Measurements from ENCODE around the gene JCAD.

JCAD gene

GRCh38 chr10:30017966-30018365 is 41.4 kb downstream of the JCAD start:
- Histone ChIP-seq H4K20me1 (ENCODE audit: insufficient read depth, low read length, poor library complexity, severe bottlenecking) (no peaks in the 10 kb centered on the region), H3K27me3 (ENCODE audit: insufficient read depth, low read length, poor library complexity, severe bottlenecking) (no peaks in the 10 kb centered on the region), H3K4me1 (ENCODE audit: insufficient read depth, low read length, poor library complexity, severe bottlenecking) (no peaks in the 10 kb centered on the region), H3K79me2 (ENCODE audit: insufficient read depth, low read length) (no peaks in the 10 kb centered on the region), H2AFZ (ENCODE audit: low read length) (no peak overlapping the region), H3K36me3 (ENCODE audit: insufficient read depth, low read length) (no peaks in the 10 kb centered on the region), H3K4me3 (ENCODE audit: low read length, poor library complexity, severe bottlenecking) (no peak overlapping the region), H3K9me2 (replicated peaks; ENCODE audit: low read depth, low read length) (no peaks in the 10 kb centered on the region), H3K4me2 (ENCODE audit: low read depth, low read length, poor library complexity, severe bottlenecking) (no peak overlapping the region), H3K9me3 (ENCODE audit: insufficient read depth, low read depth, low read length) (no peaks in the 10 kb centered on the region), H3F3A (ENCODE audit: low read depth) (no peaks in the 10 kb centered on the region), H3K9ac (ENCODE audit: low read depth, low read length, poor library complexity, severe bottlenecking) (no peak overlapping the region)
- no peak for TF ChIP-seq CTCF (conservative IDR thresholded peaks at IDR 0.05; ENCODE audit: low read length)
- no peak for TF ChIP-seq EZH2phosphoT487 (IDR thresholded peaks at IDR 0.05; ENCODE audit: borderline replicate concordance)

DNA sequence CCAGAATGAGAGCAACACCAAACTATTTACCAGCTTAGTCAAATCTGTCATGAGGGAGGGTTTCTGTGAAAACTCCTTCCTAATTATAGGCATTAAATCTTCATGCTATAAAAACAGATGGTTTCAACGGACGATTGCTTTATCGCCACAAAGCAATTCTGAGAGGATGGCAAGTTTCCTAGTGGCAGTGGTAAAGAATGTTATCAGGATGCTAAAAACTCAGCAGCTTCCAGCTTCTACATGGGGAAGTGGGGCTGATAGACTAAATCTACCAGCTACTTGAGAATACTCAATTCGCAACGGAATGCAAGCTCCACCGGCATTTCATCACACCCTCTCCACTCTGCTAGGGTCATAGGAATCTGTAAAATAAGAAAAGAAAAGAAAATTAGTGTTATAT is 41.8 kb downstream of the JCAD start:
- no peaks in the 10 kb centered on the region for H3K4me1 ChIP-seq (ENCODE audit: insufficient read depth, low read length, poor library complexity, severe bottlenecking)
- H3K79me2 ChIP-seq (ENCODE audit: insufficient read depth, low read length) = no peaks in the 10 kb centered on the region
- no peak for TF ChIP-seq CTCF (conservative IDR thresholded peaks at IDR 0.05; ENCODE audit: low read length)
- no peak for TF ChIP-seq EZH2phosphoT487 (IDR thresholded peaks at IDR 0.05; ENCODE audit: borderline replicate concordance)
- no peaks in the 10 kb centered on the region for H3K9me3 ChIP-seq (ENCODE audit: insufficient read depth, low read depth, low read length)
- no peak overlapping the region for H3K4me2 ChIP-seq (ENCODE audit: low read depth, low read length, poor library complexity, severe bottlenecking)
- H4K20me1 ChIP-seq (ENCODE audit: insufficient read depth, low read length, poor library complexity, severe bottlenecking) = no peaks in the 10 kb centered on the region
- no peak overlapping the region for H2AFZ ChIP-seq (ENCODE audit: low read length)
- no peak overlapping the region for H3K4me3 ChIP-seq (ENCODE audit: low read length, poor library complexity, severe bottlenecking)
- no peaks in the 10 kb centered on the region for H3F3A ChIP-seq (ENCODE audit: low read depth)
- H3K36me3 ChIP-seq (ENCODE audit: insufficient read depth, low read length) = no peaks in the 10 kb centered on the region
- no peaks in the 10 kb centered on the region for H3K9me2 ChIP-seq (replicated peaks; ENCODE audit: low read depth, low read length)
- no peak overlapping the region for H3K9ac ChIP-seq (ENCODE audit: low read depth, low read length, poor library complexity, severe bottlenecking)
- no peaks in the 10 kb centered on the region for H3K27me3 ChIP-seq (ENCODE audit: insufficient read depth, low read length, poor library complexity, severe bottlenecking)

DNA sequence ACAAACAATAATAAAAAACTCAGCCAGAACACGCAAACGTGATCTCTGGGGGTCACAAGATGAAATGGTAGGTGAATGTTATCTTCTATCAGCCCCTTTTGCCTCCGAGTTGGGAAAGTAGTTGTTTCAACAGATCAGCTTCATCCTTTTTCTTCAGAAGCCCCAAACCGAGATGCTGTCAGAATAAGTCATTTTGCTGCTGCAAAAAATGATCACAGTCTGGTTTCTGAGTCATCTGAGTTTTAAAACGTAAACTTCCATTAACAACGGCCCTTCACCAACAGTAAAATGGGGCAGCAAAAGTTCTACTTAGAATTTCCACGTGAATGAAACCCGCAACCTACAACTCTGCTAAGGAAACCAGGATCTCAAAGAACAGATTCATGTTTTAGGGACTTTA is 44.9 kb downstream of the JCAD start:
- no peaks in the 10 kb centered on the region for H3K36me3 ChIP-seq (ENCODE audit: insufficient read depth, low read length)

More for the DNA sequence above, 44.9 kb downstream of the JCAD start:
- Histone ChIP-seq H3K4me1 (ENCODE audit: insufficient read depth, low read length, poor library complexity, severe bottlenecking) (no peaks in the 10 kb centered on the region), H3K79me2 (ENCODE audit: insufficient read depth, low read length) (no peaks in the 10 kb centered on the region), H3K4me2 (ENCODE audit: low read depth, low read length, poor library complexity, severe bottlenecking) (no peak overlapping the region), H2AFZ (ENCODE audit: low read length) (no peak overlapping the region), H3K9me3 (ENCODE audit: insufficient read depth, low read depth, low read length) (no peaks in the 10 kb centered on the region), H3K27me3 (ENCODE audit: insufficient read depth, low read length, poor library complexity, severe bottlenecking) (no peaks in the 10 kb centered on the region), H3K9me2 (replicated peaks; ENCODE audit: low read depth, low read length) (no peaks in the 10 kb centered on the region), H3F3A (ENCODE audit: low read depth) (no peaks in the 10 kb centered on the region), H3K9ac (ENCODE audit: low read depth, low read length, poor library complexity, severe bottlenecking) (no peak overlapping the region), H3K4me3 (ENCODE audit: low read length, poor library complexity, severe bottlenecking) (no peak overlapping the region), H4K20me1 (ENCODE audit: insufficient read depth, low read length, poor library complexity, severe bottlenecking) (no peaks in the 10 kb centered on the region)
- no peak for TF ChIP-seq EZH2phosphoT487 (IDR thresholded peaks at IDR 0.05; ENCODE audit: borderline replicate concordance)
- no peak for TF ChIP-seq CTCF (conservative IDR thresholded peaks at IDR 0.05; ENCODE audit: low read length)
